Limb (tissue), 2 donors: ENCODE data around the gene RBM22.
"Not testable (repeated sequence)": the region's sequence is repeated elsewhere in the genome, so short reads cannot be mapped to it uniquely, and the experiment has no call there.

Experiments used
- DNase-seq, 2 donors: peaks; one replicate each; pipeline ENCODE4 v3.0.0-alpha.2; 2016; ENCODE audit errors: extremely low spot score in 2 of 2

The RBM22 gene

DNA sequence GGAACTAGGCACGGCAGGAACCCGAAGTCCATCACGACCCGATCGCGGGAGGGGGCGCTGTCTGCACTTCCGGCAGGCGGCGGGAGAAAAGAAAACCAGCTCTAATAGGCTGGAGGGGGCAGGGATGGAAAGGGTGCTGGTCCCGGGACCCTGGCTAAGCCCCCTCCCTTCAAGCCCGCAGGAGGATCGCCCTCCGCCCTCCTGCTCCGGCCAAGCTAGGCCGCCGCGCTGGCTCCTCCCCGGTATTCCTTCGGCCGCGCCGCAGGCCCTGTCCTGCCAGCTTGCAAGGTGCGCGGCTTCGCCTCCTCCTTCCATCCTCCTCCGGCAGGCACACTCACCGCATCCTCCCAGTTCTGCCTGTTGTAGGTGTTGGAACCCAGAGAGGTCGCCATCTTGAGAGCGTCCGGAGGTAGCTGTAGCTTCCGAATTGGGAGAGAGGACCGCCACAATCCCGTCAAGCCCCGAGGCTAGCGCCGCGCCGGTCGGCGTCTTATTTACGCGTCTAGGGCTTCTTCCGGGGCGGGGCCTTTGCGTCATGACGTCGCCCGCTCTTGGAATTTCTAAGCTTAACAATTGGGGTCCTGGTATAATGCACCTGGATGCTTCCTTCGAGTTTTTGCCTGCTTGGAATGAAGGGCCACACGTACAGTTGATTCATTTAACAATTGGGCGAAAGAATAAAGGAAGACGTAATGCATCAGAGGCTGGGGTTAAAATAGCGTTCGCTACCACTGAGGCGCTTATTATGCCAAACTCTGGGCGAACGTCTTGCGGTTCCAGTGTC lies at the start of gene RBM22:
Gene RBM22 (minus strand): TSS at position 469 of the 784 bp plus-strand sequence. CDS start 77 bp downstream, at position 392.
- peak; percentile 94 for DNase-seq

DNA sequence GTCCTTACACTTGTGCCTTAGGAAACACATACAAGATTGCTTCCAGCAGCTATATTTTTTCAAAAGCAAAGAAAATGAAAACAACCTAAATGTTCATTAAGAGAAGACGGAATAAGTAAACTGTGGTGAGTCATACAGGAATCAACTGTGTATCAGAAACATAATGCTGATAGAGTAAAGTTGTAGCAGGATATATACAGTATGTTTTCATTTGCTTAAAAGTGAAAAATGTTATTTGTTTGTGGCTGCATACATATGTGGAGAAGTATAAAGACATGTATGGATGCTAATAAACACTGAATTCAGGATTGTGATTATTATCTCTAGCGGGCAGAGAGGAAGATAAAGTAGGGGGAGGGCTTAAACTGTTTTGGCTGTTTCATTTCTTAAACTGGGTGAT lies 49.6 kb upstream of the RBM22 start:
- DNase-seq, result no peak

DNA sequence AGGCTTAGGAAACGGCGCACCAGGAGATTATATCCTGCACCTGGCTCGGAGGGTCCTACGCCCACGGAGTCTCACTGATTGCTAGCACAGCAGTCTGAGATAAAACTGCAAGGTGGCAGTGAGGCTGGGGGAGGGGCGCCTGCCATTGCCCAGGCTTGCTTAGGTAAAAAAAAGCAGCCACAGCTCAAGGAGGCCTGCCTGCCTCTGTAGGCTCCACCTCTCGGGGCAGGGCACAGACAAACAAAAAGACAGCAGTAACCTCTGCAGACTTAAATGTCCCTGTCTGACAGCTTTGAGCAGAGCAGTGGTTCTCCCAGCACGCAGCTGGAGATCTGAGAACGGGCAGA lies 42.3 kb upstream of the RBM22 start:
- DNase-seq, result not testable (repeated sequence)

DNA sequence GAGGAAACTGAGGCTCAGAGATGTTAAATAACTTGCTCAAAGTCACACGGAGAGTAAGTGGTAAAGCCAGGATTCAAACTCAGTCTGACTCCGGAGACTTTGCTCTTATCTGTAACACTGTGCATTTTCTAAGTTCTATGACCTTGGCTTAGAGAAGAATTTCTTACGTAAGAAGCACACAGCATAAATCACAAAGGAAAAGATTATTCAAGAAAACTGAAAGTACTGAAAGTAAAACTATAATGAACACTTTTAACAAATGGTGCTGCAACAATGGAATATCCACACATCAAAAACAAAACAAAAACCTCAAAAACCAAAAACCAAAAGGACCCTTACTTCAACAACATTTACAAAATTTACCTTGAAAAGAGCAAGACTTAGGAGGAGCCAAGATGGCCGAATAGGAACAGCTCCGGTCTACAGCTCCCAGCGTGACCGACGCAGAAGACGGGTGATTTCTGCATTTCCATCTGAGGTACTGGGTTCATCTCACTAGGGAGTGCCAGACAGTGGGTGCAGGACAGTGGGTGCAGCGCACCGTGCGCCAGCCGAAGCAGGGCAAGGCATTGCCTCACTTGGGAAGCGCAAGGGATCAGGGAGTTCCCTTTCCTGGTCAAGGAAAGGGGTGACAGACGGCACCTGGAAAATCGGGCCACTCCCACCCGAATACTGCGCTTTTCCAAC lies 41.7 kb upstream of the RBM22 start:
- DNase-seq, result not testable (repeated sequence)

DNA sequence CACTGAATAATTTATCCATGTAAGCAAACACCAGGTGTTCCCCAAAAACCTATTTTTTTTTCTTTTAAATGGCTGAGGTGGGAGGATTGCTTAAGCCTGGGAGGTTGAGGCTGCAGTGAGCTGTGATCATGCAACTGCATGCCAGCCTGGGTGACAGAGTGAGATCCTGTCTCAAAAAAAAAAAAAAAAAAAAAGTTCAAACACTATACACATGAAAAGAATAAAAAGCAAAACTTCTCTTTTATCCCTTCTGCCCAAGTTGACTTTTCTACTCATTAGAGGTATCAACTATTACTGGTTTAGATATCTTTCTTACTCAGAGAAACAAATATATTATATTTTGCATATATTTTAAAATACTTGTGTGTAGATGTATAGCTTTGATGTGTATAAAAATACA lies 40.1 kb upstream of the RBM22 start:
- no peak for DNase-seq

DNA sequence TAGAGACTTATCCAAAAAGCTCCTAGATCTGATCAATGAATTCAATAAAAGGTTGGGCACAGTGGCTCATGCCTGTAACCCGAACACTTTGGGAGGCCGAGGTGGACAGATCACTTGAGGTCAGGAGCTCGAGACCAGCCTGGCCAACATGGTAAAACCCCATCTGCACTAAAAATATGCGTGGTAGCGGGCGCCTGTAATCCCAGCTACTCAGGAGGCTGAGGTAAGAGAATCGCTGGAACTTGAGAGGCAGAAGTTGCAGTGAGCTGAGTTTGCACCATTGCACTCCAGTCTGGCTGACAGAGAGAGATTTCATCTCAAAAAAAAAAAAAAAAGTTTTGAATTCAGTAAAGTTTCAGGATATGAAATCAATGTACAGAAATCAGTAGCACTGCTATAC lies 38.0 kb upstream of the RBM22 start:
- no peak for DNase-seq

DNA sequence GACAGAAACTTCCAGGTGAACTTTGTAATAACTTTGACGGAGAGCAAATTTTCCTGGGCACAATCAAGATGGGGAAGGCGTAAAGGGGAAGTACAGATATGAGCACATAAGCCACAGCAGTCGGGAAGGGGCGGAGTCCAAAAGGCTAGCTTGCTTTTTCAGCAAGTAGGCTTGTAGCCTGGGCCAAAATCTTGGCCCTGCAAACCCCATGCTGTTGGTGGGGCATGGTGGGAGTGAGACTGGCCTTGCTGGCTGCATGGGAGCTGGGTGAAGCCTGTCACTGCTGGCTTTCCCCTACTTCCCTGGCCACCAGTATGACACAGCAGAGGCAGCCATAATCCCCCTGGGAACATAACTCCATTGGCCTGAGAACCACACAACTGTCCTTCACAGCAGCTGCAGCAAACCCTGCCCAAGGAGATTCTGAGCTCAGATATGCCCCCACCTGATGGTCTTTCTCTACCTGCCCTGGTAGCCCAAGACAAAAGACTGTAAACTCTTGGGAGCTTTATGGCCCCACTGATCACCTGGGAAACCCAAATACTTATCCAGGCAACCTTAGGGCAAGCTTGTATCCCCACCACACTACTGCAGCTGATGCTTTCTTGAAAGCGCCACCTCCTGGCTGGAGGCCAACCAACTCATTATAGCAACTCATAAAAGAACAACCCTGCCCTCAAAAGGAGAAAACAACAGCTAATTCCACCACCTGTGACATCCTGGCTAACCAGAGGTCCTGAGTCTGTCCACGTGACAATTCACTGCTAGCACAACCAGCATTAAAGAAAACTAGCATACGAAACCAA lies 33.9 kb upstream of the RBM22 start:
- no peak for DNase-seq

DNA sequence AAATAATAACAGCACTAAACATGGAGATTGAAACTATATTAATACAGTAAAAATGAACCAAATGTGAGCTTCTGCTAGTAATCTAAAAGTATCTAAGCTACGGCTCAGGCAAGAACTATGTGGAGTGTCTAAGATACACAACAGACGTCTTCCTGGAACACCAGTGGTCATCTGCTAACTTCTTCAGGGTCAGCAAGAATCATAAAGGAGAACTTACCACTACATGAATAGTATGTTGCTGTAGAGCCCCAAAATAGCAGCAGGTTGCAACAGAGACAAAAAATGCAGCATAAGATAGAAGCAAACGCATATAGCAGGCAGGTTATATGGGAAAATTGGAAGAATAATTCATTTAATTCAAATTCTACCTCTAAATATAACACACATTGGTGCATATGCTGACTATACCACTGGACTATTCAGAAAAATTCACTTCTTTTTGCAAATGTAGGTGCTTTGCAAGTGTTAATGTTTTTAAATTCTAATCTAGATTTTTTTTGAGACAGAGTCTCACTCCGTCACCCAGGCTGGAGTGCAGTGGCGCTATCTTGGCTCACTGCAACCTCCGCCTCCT lies 30.9 kb upstream of the RBM22 start:
- DNase-seq, result no peak

DNA sequence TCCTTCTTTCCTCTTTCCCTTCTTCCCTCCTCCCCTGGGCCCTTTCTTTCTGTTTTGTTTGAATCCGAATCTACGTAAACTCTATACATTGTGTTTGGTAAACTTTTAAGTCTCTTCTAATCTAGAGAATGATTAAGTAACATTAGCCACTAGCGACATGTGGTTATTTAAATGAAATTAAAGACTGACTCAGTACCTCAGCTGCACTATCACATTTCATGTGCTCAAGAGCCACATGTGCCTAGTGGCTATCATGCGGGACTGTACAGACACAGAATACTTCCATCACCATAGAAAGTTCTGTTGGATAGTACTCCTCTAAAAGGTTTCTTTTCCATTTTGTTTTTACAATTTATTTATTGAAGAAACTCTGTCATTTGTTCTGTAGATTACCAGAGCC lies 29.0 kb upstream of the RBM22 start:
- DNase-seq, result no peak

DNA sequence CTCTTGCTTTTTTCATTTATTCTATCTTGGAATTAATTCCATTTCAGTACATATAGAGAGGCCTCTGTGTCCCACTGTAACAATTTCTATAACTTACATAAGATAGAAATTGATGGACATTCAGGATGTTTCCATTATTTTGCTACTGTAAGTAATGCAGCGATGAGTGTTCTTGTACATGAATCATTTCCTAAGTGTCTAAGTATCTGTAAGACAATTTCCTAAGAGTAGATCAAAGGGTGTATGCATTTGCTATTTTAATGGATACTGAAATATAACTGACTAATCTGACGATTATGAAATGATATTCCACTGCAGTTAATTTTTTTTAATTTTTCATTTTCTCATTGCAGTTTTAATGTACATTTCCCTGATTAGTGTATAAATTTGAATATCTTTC lies 23.0 kb upstream of the RBM22 start:
- DNase-seq, result no peak

DNA sequence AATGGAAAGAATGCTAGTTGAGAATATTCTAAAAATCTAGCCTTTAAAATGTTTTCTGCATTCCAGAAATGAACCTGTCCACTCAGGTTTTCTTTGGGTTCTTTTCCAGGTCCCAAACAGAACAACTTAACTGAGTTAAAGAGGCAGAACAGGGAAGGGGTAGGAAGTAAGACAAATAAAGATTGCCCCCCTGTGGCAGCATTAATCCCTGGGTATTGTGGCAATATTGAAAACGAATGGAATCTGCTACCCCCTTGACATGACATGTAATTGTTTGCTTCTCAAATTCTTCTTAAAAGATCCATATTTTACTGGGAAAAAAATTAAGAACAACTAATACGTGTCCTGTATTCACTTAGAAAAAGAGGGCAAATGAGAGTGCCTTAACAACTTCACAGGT lies 9.3 kb upstream of the RBM22 start:
- DNase-seq, result no peak

DNA sequence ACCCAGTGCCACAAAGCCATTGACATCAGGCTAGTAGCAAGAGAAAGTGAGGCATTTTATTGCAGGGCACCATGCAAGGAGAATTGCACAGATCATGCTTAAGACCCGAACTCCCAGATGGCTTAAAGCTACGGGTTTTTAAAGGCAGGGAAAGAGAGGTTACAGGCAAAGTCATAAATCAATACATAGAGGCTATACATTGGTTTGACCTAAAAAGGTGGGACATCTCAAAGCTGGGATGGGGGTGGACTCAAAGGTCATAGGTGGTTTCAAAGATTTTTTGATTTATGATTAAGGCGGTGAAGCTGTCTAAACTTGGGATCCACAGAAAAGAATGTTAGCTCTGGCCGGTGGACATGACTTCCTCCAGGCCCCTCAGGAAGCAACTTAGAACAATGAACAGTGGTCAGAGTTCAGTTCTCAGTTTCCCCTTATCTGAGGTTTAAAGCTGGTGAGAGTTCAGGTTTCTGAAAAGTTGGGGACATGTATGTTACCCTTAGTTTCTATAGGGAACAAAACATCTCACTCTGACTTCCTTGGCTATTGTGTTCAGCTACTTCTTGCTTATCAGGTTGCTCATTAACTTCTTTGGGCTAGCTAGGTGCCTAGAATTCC lies 6.0 kb upstream of the RBM22 start:
- no peak for DNase-seq

DNA sequence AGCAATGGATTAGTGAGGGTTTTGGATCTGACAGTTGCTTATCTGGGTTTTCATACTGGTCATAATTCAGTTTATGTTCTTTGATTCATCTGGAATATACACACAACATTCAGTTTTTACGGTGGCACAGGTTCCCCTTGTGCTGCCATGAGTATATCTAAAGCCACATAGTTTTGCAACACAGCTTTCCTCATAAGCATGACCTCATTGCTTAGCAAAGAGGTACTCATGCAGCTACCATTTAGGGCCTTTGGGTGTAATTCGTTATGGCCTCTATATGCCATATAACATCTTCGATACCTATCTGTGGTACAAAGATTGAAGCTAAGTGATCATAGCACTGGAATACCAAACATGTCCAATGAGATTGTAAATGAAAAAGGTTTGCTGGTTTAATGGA lies 2.9 kb upstream of the RBM22 start:
- DNase-seq, result no peak

DNA sequence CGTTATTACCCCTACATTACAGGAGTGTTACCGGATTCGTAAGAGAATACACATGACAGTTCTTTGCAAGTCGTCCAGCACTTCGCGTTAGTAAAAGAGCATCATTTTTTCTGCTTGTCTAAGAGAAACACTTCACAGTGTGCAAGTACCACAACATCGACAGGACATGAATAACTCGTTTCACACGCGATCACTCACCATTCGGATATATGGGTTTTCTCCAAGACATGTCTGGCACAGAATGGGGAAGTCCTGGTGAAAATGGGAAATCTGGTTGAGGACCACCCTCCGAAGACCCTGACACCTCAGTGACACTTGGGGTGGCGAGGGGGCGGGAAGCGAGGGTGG lies 642 bp downstream of the RBM22 start:
- peak in 1 of 2 donors; percentile 8 for DNase-seq

DNA sequence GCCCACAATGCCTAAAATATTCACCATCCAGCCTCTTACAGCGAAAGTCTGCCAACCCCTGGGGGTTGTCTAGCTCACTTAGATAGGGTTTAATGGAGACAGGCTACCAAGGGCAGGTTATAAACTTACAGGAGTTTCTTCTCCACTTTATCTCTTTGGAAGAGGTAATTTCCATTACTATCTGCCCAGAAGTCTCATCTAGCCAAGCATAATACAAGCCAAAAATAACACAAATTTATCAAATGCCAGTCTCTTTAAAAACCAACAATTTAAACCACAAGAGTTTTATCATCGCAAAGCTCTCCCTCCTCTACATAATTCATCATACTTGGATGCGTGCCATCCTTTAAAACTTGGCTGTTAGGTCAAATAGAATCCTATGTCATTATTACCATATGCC lies 6.2 kb downstream of the RBM22 start:
- DNase-seq, result no peak

DNA sequence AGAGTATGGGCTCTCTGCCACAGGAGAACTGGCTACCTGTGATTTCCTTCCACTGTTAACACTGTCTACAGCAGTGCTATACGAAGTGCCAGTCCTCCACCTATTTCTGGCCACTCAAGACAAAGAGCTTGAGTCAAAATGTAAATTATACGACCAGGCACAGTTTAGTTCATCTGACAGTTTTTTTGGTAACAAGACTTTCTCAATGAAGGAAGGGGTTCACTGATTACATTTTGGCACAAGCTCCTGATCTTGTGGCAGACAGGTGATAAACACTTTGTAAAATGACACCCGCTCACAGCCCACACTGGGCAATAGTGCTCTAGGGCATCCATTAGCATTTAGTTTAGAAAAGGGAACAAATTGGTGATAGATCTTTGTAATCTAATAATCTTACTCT lies 8.6 kb downstream of the RBM22 start:
- no peak for DNase-seq

DNA sequence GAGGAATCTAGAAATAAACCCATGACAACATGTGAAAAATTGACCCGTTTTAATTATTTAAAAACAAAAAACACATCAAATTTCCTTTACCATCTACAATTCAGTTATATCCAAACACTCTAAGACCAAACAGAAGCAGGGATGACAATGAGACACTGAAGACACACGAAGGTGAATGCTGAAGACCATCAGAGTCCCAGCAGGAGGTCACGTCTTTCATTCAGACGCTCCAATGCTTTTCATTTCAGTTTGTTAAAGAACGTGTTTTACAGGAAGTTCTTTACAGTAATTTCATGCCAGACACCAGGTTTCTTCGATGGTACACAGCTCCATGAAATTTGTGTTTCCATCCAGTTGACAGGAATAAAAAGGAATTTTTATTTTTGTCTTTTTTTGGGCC lies 10.1 kb downstream of the RBM22 start:
- DNase-seq, result no peak

DNA sequence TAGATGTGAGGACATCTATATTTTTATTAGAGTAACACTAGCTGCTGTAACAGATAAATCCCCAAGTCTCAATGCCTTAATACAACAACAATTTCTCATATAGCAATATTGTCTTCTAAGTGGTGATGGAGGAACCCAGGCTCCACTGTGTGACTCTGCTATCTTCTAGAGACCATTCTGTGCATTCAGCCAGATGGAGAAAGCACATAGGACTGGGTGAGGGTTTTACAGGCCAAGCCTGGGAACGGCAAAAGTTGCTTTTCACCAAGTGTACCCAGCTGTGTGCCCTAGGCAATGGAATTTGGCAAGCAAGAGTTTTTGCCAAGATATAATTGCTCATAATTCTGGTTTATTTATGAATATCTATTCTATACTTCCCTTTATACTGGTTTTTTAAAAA lies 11.7 kb downstream of the RBM22 start:
- no peak for DNase-seq

DNA sequence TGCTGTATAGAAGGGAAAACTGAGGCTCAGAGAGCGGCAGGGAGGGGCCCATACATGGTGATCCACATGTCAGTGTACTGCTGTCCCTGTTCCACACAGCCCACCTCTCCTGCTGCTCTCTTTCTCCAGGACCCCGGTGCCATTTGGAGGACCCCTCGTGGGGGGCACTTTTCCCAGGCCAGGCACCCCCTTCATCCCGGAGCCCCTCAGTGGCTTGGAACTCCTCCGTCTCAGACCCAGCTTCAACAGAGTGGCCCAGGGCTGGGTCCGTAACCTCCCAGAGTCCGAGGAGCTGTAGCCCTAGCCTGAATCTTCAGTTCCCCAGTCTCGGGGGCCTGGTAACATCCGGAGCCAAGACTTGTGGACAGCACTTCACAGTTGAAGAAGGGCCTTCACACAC lies 24.3 kb downstream of the RBM22 start:
- DNase-seq, result no peak

DNA sequence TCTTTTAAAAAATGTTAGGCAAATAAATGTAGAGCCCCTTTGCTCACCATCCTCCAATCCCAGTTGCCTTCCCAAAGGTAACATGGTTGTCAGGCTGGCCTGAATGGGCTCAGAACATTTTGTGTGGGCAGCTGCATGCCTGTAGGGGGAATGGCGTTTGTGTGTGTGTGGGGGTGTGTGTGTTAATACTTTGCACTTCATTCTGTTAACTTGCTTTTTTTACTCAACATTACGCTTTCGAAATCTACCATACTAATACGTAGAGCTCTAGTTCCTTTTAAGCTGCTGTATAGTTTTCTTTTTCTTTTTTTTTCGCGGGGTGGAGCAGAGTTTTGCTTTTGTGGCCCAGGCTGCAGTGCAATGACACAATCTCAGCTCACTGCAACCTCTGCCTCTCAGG lies 25.8 kb downstream of the RBM22 start:
- no peak for DNase-seq

DNA sequence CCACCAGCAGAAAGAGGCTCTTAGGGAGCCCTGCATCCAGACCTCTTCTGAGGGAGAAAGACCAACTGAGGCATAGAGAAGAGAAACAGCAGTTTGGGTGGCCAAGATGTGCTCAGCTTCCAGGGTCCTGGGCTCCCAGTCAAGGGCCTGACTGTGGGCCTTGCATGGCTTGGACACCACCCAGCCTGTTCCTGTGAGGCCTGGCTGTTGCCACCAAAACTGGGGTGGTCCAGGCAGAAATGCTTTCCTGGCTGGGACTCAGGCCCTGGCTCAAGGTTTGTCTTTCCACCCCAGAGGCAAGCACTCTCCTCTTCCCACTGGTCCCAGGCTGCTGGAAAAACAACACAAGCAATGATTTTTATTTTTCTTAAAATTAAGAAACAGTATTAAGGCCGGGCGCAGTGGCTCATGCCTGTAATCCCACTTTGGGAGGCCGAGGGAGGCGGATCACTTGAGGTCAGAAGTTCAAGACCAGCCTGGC lies 26.5 kb downstream of the RBM22 start:
- DNase-seq, result peak; percentile 46 to 71

DNA sequence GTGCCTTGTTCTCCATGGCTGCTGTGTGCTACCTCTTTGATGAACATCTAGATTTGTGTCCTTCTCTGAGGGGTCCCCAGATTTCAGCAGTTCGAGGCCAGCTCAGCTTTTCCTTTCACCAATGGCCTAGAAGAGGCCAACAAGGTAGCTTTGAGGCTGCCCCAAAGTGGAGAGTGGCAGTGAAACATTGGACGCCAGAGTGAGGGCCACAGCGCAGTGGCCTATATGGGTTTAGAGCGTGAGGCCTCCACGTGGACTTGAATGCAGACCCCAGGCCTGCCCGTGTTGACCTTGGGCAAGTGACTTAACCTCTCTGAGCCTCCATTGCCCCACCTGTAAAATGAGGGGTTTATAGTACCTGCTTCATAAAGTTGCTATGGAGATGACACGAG lies 28.0 kb downstream of the RBM22 start:
- DNase-seq, result no peak
